HG03354 (cell line): ENCODE data around the gene ADARB2.
"Not testable (repeated sequence)": the region's sequence is repeated elsewhere in the genome, so short reads cannot be mapped to it uniquely, and the experiment has no call there.

Experiments
- ATAC-seq: cut with Tn5 transposase; IDR thresholded peaks from one replicate; pipeline ENCODE4 v1.9.1; 2021; ENCODE audit warnings: mild to moderate bottlenecking; ENCODE audit not compliant: unreplicated experiment, poor library complexity, severe bottlenecking

Gene ADARB2

DNA sequence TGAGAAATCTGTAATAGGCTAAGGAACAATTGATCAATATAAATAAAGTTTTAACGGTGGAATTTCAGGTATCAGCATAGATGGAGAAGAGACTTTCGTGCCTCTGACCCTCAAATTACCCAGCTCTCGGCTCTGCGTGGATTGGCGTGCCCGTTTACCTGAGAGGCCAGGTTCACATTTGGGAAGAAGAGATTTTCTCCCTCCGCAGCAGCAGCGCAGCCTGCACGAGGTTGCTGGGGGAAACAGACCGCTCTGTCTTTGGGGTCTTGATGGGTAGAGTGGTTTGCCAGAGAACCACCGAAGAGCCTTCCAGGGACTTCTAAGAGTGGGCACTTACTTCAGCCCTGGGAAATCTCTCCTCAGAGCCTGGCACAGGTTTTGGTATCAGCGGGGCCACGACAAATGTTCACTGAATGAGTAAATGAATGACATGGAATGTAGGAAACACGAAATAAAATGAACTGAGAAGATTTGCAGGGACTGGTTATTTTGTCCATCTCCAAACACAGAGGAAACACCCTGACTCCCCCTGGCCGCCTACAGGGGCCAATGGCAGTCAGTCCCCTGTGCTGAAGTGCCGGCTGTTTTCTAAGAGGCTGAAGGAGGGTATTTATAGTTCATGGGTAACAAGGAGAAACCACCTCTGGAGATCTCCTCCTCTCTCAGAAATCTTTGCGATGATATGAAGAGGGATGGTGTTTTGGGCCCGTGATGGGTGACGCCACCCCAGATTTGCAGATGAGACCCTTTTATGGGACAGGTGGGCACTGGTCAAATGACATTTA, 338.5 kb downstream of the ADARB2 start:
- ATAC-seq: no peak

- not testable (repeated sequence) for ATAC-seq
Observed at GRCh38 chr10:1398116-1398515, 339.2 kb downstream of the ADARB2 start.

DNA sequence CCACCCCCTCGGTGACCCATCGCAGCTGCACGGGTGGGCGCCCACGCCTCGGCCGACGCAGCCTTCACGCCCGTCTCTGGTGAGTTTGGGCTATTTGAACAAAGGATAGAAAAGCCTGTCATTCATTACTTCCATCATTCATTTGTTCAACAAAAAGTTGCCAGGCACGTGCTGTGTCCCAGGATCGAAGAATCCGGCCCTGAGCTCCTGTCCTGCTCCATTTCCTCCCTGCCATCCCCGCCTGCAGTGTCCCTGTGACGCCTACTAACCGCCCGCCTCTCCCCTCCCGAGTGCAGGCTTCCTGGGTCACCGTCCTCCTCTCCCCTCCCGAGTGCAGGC, 341.1 kb downstream of the ADARB2 start:
- no peak for ATAC-seq

DNA sequence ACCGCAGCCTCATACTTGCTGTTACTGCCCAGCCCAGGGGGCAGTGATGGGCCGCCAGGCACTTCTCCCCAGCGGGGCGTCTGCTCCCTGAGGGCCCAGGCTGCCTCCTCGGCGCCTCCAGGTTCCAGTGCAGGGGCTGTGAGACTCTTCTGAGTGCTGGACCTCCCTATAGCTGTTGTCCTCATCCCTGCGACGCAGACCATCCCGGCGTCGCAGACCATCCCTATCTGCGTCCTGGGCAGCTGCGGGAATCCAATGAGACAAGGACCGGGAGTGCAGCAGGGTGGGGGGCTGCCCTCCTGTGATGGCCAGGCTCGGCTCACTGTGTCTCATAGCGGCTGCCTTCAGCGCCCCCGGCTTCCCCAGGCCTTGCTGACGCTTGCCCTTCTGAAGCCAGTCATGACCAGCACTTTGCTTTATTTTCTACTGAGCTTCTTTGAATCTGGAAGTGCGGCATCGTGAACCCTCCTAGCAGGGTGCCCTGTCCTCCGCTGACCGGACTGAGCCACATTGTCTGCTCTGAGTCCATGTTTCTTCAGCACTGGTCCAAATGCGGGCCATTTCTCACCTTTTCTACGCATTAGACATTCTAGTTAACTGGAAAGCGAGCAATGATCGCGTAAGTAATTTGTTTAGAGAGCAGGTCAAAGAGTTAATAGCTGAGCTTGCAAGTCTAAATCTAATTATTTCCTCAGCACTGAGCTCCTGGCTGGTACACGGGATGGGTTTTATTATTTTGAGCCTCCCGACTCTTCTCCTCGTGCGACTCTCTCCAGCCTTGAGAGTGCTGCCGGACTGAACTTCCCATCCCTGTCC, 341.6 kb downstream of the ADARB2 start:
- no peak for ATAC-seq

DNA sequence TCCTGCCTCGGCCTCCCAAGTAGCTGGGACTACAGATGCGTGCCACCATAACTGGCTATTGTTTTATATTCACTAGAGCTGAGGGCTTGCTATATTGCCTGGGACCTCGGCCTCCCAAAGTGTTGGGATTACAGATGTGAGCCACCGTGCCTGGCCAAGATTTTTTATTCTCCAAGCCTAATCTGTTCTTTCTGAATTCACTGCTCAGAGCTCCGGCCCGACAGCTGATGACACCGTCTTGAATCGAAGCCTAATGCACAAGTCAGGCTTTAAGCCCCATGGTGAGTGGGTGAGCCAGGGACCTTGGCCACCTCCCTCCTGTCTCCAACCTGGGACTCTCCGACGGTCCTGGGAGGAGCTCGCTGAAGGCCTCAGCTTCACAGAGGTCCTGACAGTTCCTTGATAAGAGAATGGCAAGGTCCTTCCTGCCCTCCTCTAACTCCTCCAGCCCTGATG, 342.3 kb downstream of the ADARB2 start:
- no peak for ATAC-seq

- no peak for ATAC-seq
Observed at GRCh38 chr10:1394155-1394912, 343.0 kb downstream of the ADARB2 start.

DNA sequence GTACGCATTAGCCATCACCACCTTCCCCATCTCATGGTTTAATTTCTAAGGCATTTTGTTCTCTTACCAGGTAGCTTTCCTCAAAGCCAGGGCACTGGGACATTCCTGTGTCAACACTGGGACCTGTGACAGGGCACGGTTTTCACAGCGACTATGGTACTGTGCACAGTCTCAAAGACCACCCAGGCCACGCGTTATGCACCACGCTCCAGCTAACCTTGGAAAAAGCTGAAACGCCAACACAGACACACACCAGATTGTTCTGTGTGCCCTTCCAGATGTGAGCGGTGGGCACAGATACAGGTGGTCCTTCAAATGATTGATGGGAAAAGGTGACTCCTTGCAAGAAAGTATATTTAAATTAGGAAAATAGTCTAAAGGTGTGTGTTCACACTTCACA, 343.8 kb downstream of the ADARB2 start:
- ATAC-seq: no peak

DNA sequence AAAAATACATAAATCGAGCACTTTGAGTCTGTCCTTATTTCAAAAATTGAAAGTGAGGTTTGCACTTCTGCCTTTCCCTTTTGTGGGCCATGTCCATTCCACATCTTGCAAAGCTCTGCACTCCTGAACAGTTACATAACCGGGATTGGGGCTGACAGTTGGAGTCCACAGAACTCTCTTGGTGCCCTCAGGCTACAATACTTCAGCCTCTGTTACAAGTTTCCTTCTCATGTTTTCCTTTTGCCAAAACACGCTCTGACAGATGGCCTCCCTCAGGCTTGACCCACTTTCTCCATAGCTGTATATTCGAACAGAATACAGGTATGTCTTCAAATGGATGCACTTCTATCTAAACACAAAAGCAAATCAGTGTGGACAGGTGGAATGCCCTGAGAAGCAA, 345.2 kb downstream of the ADARB2 start:
- no peak for ATAC-seq

DNA sequence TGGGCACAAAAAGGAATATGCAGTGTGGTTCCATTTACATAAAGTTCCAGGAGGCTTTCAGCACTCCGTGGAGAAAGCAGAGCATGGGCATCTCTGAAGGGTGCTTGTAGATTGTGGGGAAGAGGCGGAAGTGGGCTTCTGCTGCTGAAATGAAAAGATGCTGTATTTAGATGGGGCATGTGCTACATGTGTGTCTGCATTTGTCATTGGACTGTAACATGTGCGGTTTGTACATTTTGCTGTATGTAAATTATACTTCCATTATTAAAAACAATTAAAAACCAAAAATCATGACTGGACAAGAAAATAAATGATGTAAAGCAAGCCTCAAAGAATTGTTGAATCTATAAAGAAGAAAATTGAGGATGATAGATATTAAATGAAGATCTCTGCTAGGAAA, 347.1 kb downstream of the ADARB2 start:
- ATAC-seq: no peak

DNA sequence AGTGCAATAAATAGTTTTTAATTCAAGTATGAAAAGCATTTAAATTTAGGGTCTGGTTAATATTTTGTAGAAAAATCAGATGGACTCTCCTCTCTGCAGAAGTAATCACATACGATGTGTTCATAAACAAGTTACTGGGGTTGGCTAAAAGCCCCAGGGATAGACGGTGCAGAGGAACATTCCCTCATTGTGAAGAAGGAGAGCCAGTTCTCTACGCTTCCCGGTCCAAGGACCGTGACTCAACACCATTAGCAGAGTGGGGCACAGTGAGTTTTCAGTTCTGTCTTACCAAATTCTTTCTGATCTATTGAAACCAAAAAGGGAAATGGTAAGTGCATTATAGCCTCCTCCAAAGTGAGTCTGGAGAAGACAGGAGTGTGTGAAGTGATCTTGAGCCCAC, 353.3 kb downstream of the ADARB2 start:
- ATAC-seq: no peak

DNA sequence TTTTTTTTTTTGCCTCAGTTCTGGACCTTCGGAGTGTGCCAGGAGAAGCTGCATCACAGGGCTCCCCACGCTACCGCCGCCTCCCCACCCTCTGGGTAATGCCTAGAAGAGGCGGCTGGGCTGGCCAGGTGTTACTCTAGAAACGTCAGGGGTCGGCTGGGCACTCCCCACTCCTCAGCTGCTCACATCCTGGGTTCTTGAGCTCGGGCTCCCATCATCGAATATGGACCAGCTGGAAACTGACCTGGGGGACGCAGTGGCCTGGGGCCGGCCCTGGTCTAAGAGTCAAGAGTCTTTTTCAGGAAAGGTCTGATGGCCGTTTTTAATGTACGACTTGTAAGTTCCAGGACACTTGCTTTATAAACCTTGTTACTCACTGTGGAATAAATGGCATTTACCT, 354.6 kb downstream of the ADARB2 start:
- no peak for ATAC-seq

DNA sequence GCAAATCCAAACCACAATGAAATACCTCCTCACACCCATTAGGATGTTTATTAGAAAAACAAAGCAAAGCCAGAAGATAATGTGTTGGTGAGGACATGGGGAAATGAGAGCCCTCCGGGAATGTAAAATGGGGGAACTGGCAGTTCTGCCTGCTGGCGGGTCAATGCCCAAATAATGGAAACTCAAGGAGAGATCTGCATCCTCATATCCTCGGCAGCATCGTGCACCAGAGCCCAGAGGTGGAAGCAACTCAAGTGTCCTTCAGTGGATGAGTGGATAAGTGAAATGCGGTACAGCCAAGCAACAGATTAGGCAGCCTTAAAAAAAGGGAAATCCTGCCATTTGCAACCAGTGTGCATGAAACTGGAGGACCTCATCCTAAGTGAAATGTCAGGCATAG, 356.0 kb downstream of the ADARB2 start:
- ATAC-seq: no peak

DNA sequence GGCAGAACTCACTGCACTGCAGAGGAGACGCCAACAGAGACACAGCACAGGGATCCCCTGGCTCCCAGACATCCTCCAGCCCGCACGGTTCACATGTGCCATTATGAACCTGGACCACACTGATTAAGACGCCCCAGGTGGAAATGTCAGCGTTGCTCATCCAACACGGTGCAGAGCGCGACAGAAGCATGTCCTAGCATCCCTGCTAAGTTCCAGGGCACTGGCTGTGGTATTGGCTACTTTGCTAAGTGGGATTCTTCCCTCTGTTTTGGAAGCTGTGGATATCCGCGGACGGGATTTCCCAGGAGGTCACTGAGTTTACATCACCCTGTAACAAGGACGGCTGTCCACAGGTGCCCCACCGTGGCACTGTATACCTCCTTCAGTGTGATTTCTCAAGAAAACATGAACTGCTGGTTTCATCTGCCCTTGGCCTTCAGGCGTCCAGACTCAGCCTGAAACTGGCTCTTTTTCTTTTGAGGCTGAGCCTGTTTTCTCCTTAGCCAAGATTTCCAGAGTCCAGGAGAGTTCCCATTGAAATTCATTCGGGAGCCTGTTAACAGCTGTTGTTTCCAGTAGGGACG, 357.1 kb downstream of the ADARB2 start:
- no peak for ATAC-seq

DNA sequence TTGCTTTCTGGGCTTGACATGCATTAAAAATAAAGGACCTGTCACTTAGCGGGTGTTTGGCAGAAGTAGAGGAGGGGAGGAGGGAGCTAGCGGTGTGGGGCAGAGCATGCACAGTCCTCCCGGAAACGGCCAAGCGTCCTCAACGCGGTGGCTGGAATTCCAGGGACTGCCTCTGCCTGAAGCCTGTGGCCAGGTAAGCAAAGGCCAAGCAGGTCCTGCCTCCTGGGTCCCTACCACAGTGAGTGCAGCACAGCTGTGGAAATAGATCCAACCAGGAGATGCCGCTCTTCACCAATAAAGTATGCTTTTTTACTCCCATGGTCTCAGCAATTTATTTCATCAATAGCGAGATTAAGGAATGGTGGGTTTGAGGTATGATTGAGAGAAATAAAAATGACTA, 357.7 kb downstream of the ADARB2 start:
- no peak for ATAC-seq

- ATAC-seq: no peak
Observed at GRCh38 chr10:1378473-1378872, 358.9 kb downstream of the ADARB2 start.

DNA sequence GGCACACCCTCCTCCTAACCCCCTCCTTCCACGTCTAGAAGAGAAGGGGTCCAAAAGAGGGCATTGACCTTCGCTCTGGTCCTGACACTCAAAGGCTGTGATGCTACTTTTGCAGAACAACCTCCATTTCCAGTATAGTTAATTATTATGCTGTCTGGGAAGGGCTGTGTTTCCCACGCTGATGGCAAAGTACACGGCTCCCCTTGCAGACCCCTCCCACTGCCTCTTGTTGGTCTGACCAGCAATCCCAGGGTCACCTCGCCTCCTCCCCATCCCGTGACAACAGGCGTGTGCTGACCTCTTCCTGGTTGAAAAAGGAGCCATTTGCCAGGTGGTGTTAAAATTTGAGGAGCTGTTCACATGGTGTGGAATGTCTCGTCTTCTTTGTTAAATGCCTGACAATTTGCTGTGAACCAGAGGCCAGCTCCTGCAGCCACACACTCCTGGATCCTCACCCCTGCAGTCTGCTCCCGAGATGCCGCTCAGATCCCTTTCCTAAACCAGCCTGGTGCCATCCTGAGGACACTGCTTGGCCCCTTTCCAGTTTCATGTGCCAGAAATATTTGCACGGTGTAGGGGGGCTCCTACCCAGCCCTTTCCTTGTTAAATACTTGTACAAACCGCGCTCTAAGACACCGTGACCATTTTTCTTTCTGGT, 359.5 kb downstream of the ADARB2 start:
- no peak for ATAC-seq

GRCh38 chr10:1377231-1377630, 360.1 kb downstream of the ADARB2 start:
- ATAC-seq: no peak

GRCh38 chr10:1376384-1376945, 360.9 kb downstream of the ADARB2 start:
- no peak for ATAC-seq
